HG02885 (cell line): ENCODE measurements around the gene MFSD6.
"Not testable (repeated sequence)": the region's sequence is repeated elsewhere in the genome, so short reads cannot be mapped to it uniquely, and the experiment has no call there.

Experiments
- ATAC-seq: cut with Tn5 transposase; IDR thresholded peaks from one replicate; pipeline ENCODE4 v1.9.1; 2021; ENCODE audit warnings: mild to moderate bottlenecking; ENCODE audit not compliant: unreplicated experiment, poor library complexity

The MFSD6 gene

DNA sequence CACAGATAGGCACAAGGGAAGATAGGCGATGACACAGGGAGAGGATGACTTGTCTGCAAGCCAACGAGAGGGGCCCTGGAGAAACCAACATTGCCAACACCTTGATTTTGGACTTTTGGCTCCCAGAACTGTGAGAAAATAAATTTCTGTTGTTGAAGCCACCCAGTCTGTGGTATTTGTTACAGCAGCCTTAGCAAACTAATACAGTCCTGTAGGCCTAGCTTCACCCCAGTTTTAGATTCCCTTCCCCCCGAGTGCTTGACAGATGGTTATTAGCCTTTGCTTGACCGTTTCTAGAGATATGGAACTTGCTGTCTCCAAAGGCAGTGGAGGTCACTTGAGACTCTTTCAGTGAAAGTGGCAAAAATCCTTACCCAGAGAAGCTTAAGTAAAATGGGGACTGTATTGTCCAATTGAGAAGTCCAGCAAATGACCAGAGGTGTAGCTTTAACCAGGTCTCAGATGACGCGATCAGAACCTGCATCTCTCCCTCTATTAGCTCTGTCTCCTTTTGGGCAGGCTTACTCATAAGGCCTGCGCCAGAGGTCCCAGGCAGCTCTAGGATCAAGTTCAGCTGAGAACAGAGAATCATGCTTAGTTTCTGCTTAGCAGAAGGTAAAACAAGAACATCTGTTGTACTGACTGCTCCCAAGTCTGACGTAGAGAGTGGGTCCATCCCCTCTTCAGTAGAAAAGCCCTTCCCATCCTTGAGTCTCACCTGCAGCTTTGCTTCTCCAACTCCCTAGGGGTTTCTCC is 50.4 kb downstream of the MFSD6 start:
- ATAC-seq = no peak

- no peak for ATAC-seq
Measured at GRCh38 chr2:190459881-190460280, 51.7 kb downstream of the MFSD6 start.

- ATAC-seq = no peak
Measured at GRCh38 chr2:190460487-190460886, 52.3 kb downstream of the MFSD6 start.

- no peak for ATAC-seq
Measured at GRCh38 chr2:190462181-190462580, 54.0 kb downstream of the MFSD6 start.

- no peak for ATAC-seq
Measured at GRCh38 chr2:190462611-190463010, 54.5 kb downstream of the MFSD6 start.

DNA sequence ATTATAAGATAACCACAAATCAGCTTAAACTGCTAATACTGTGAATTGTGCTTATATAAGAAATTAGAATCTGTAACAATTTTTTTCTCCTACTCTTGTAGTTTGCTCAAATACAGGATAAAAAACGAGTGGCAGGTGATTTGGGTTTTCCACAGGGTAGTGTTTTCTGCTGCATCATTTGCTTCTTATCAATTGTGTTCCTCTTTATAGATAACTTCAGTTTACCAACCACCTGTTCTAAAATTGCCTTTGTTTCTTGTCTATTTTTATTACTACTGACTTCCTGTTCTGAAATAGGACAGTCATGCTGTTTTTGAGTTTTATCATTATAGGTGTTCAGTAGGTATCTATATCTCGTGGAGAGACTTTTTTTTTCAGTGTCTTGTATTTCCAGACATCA is 56.9 kb downstream of the MFSD6 start:
- peak; percentile 54 for ATAC-seq

DNA sequence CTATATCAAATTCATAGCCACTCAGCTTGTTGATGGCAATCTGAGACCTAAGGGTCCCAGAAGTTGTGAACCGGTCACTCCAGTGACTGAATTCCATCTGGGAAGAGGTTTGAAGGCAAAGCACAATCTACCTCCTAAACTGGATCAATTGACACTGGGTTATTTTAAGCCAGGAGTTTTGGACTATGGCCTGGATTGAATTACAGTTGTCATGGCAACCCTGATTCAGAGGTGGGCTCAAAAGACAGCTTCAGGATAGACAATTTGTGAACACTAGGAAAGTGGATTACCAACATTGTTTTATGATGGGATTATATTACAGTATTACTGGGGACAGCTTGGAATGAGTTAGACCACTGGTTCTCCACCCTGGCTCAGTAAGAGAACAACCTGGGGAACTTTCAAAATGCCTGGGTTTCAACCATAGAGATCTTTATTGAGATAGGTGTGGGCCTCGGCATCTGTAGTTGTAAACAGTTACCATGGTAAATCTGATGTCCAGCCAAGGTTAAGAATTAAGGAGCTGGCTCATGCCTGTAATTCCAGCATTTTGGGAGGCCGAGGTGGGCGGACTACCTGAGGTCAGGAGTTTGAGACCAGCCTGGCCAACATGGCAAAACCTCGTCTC is 58.8 kb downstream of the MFSD6 start:
- no peak for ATAC-seq

GRCh38 chr2:190467575-190468083 is 59.5 kb downstream of the MFSD6 start:
- ATAC-seq = peak; percentile 41

GRCh38 chr2:190468354-190468753 is 60.2 kb downstream of the MFSD6 start:
- not testable (repeated sequence) for ATAC-seq

- peak; percentile 70 for ATAC-seq
Measured at GRCh38 chr2:190468814-190469569, 60.8 kb downstream of the MFSD6 start.

- ATAC-seq = no peak
Measured at GRCh38 chr2:190469771-190470170, 61.6 kb downstream of the MFSD6 start.

GRCh38 chr2:190470256-190470826 is 62.2 kb downstream of the MFSD6 start:
- no peak for ATAC-seq

- ATAC-seq = no peak
Measured at GRCh38 chr2:190477661-190478454, 69.7 kb downstream of the MFSD6 start.

- ATAC-seq = no peak
Measured at GRCh38 chr2:190478572-190479195, 70.5 kb downstream of the MFSD6 start.

- no peak for ATAC-seq
Measured at GRCh38 chr2:190481339-190481738, 73.2 kb downstream of the MFSD6 start.

DNA sequence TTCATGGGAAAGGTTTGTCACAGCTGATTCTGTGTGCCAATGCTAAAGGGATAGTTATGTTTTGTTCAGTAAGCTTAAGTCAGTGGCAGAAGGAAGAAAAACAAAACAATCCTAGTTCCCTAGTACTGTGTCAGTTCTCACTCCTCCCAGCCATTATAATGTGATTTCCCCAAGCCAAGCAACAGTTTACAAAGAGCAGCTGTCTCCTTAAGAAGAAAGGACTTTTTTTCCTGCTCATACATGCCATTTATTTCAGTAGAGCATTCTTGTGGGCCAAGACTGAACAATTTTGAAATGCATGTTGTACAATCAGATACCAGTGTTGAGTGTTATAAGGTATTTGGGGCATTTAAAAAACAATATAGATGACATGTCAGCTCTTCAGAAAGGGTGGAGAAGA is 74.3 kb downstream of the MFSD6 start:
- ATAC-seq = no peak

DNA sequence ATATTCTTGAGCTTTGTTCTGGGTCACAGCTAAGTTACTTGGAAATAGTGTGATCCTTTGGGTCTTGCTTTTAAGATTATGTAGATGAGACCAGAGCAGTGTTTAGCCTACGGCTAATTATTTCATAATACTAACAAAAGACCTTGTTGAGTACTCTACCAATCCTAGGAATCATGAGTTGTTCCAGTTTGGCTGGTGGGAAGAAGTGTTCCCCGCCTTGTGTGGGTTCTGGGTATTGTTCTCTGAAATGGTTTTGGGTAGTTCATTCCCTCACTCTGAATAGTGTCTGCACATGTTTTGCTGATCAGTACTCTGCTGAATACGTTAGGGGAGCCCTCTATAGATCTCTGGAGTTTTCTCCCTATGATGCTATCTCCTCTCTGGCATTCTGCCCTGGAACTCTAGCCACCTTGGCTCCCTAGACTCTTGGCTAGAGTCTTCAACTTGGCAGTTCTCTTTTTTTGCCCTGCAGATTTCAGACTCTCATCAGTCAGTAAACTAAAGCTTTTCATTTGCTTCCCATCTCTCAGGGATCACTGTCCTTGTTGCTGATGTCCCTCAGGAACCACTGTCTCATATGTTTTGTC is 78.0 kb downstream of the MFSD6 start:
- ATAC-seq = no peak

DNA sequence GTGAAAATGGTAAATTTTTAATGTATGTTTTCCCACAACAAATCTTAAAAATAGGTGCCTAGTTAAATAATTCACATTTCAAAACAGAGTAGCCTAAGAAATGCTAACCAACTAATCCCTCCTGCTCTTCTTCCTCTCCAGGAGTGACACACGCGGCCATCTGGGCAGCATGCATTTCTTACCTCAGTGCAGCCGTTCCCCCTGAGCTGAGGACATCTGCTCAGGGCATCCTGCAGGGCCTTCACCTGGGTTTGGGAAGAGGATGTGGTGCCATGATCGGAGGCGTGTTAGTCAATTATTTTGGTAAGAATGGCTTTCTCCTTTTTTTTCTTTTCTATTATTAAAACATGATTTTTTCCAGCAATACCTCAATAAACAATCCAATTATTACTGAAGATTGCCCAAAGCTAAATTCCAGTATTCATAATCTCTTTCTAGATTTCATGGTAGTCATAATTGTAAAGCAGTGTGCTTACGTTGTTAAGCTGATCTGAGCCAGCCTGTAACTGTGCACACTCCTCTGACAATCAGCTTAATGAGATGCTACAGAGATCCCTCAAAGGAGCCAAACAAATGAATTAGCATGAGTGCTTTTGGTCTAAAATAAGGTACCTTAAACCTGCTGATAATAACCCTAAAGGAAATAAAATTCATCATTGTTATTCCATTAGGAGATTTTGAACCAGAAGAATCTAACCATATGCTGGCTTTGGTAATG is 80.5 kb downstream of the MFSD6 start:
- no peak for ATAC-seq

GRCh38 chr2:190489475-190489874 is 81.3 kb downstream of the MFSD6 start:
- ATAC-seq = no peak
